Activated effector memory CD4-positive, alpha-beta T cell treated with Interleukin-2 at 50 U/mL for 16 hours (primary cell): ENCODE data around the gene C11orf86.
"Not testable (repeated sequence)": the region's sequence is repeated elsewhere in the genome, so short reads cannot be mapped to it uniquely, and the experiment has no call there.

ENCODE experiments used
- DNase-seq: peaks from one replicate; pipeline ENCODE4 v3.0.0-alpha.2; 2020

C11orf86 gene

DNA sequence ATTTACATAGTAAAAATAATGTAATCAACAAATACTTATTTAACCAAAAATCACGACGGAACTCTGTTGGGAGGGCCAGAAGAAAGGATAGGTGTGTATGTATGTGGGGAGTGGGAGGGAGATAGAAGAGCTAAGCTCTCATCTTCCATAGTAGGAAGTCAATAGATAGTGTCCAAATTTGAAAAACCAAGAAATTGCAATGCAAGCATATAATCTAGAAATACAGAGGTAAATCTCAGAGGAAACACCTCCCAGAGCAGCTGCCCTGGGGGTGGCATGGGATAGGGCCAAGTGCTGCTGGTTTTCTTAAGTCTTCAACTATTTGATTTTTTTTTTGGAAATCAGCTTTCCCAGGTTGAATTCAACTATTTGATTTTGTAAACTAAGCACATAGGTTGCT is 16.9 kb downstream of the C11orf86 start:
- no peak for DNase-seq

DNA sequence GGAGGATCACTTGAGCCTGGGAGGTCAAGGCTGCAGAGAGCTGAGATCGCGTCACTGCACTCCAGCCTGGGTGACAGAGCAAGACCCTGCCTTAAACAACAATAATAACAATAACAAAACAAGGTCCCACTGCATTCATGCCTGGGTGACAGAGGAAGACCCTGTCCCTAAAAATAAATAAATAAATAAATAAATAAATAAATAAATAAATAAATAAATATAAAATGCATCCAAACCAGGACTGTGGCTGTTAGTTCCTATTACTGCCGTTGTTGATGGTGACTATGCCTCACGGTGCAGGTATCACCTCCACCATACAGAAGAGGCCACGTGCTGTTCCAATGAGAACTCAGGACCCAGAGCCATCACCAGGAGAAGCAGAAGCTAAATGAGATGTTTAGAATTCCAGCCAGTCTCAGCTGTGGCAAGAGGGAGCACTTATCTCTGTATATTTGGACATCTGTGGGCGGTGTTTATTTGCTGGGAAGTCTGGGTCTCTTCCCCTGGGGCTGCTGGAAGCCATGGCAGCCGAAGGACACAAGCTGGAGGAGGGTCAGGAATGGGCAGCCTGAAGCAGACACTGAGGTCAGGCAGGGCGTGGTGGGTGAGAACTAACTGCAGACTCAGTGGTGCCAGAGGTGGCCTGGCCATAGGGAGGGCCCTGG is 21.6 kb downstream of the C11orf86 start:
- DNase-seq = no peak

DNA sequence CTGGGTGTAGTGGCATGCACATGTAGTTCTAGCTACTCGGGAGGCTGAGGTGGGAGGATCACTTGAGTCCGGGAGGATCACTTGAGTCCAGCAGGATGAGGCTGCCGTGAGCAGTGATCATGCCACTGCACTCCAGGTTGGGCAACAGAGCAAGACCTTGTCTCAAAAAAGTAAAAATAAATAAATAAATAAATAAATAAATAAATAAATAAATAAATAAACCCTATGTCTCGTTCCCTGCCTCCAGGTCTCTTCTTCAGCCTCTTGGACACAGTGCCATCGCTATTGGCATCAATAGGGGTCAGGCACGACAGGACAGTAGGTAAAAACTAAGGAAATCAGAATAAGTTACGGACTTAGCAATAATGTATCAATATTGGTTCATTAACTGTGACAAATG is 24.5 kb downstream of the C11orf86 start:
- no peak for DNase-seq

DNA sequence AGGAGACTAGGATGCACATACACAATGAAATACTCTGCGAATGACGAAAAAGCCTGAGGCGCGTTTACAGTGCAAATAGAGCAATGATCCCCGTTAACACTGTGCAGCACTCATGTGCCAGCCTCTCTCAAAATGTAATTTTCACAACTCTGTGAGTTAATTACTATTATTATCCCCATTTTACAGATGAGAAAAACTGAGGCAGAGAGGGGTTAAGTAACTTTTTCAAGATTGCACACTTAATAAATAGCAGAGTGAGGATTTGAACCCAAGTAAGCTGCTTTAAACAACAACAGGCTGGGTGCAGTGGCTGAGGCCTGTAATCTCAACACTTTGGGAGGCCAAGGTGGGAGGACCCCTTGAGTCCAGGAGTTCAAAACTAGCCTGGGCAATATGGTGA is 26.2 kb downstream of the C11orf86 start:
- no peak for DNase-seq

DNA sequence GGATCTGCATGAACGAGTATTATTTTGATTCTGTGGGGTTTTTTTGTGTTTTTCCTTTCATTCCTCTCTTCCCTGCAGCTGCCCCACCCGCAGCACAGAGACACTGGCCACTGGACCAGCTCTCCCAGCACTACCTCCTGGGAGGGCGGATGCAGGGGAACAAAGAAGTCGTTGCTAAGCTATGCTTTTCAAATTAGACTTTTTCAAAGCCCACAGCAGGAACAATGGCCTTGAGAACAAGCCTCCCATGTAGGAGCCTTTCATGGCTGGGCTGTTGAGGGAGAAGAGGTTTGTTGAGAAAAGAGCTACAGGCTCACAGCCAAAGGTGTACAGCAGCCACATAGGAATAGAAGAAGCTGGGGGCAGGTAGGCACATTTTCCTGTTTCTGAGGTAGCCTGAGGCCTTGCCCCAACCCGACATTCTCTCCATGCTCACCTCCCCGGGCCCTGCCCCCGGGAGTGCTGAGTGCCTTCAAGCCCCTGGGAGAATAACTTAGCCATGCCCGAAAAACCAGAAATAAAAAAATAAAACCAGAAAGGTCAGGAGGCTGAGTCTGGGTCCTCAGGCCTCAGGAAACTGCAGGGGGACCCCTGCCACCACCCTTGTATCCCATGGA is 27.3 kb downstream of the C11orf86 start:
- no peak for DNase-seq

DNA sequence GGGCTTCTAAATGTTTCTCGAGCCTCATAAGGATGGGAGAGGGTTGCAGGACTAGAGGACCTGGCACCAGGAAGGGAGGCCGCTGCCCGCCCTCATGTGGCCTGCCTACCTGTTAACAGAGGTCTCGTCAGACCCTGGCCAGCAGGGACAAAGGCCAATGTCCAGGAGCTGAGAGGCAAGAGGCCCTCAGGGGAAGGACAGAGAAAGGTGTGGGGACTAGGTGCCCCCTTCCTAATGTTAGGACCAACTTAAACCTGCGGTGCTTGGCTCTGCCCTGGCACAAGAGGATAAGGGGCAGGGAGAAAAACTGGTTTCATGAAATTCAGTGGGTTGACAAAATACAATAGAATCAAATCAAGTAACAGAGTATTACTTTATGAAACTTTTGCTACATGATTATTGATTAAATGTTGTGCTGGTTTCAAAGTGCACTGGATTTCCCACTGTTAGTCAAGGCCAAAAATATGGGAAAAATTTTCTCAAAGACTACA is 27.9 kb downstream of the C11orf86 start:
- no peak for DNase-seq

DNA sequence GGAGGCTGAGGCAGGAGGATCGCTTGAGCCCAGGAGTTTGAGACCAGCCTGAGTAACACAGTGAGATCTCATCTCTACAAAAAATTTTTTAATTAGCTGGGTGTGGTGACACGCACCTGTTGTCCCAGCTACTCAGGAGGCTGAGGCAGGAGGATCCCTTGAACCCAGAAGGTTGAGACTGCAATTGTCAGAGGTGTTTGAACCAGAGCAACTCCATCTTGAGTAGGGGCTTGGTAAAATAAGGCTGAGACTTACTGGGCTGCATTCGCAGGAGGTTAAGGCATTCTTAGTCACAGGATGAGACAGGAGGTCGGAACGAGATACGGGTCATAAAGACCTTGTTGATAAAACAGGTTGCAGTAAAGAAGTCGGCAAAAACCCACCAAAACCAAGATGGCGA is 30.1 kb downstream of the C11orf86 start:
- DNase-seq = not testable (repeated sequence)

DNA sequence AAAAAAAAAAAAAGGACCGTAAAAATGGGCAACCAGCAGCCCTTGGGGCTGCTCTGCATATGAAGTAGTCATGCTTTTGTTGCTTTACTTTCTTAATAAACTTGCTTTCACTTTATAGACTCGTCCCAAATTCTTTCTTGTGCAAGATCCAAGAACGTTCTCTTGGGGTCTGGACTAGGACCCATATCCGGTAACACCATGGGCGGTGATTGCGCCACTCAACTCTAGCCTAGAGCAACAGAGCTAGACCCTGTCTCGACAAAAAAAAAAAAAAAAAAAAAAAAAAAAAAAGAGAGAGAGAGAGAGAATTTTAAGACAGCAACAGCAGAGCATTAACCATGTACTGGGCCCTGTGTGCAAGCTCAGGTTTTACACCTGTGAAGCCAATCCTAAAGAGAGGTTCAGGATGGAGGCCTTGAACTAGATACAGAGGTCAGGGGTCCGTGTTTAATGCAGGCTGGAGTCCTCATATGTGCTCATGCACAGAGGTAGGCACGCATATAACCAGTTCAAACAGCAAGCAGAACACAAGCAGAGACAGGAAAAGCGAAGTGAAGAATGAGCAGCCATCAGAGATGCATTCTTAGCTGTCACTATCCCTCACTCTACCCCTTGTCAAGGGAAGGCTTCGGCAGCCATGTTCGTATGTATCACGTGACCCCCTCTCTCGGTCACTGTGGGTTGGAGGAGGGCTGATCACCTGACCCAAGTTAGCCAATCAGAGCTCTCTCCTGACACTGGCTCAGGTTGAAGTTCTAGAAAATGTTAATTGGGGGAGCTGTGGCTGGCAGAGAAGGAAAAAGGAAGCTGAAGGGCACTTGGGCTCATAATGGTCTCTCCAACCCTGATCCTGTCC is 31.2 kb downstream of the C11orf86 start:
- no peak for DNase-seq

DNA sequence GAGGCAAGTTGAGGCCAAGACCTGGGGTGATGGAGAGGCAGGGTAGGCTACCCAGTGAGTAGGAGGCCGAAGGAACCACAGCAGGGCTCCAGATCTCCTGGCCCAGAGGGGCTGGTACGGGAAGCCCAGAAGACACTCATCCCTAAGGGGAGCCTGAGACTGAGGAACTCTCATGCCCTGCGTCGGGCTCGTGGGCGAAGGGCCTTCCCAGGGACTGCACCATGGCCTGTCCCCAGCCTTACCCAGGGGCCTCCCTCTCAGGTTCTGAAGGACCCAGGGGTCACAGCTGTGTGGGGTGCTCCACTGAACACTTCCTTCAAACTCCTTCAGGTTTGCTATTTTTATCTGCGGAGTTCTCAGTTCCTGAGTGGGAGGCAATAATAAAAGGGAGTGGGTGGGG is 32.0 kb downstream of the C11orf86 start:
- no peak for DNase-seq

DNA sequence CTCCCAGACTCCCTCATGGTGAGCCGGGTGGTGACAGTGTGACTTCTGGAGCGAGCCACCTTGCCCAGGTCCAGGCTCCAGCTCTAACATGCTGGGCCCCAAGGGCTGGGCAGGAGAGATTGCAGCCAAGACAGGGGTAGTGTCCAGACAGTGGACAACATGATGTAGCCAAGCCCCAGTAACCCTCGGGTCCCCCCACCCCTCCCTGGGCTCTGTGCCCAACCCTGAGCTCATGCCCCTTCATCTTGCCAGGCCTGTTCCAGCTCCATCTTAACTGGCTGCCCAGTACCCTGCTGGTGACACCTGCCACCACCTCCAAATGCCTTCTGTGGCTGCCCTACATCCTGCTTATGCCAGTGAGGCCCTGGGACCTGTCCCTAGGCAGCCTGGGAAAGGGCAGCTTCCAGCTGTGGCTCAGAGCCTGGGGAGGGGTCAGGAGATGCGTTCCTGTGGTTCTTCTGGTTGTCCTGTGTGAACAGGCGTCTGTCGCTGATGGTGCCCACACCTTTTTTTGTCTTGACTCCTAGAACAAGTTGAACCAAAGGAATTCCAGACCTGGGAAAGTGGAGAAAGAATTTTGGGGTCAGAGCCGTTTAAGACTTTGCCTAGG is 35.3 kb downstream of the C11orf86 start:
- no peak for DNase-seq

DNA sequence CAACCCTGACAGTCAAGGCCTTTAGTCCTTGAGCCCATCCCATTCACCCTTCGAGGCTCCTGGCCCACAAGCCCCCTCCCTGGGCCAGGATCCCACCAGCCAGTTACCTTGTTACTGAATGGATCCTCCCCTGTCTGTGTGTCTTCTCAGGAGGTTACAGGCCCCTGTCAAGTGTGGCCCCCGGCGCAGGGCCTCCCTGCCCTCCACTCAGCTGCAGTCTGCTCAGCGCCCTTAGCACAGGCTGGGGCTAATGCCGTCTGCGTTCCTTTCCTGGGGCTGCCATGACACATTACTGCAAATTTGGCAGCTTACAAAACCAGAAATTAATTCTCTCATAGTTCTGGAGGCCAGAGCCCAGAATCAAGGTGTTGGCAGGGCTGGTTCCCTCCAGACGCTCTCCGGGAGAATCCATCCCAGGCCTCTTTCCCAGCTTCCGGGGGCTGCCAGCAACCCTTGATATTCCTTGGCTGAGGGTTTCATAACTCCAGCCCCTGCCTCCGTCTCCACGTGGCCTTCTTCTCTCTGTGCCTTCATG is 38.5 kb downstream of the C11orf86 start:
- DNase-seq = no peak

DNA sequence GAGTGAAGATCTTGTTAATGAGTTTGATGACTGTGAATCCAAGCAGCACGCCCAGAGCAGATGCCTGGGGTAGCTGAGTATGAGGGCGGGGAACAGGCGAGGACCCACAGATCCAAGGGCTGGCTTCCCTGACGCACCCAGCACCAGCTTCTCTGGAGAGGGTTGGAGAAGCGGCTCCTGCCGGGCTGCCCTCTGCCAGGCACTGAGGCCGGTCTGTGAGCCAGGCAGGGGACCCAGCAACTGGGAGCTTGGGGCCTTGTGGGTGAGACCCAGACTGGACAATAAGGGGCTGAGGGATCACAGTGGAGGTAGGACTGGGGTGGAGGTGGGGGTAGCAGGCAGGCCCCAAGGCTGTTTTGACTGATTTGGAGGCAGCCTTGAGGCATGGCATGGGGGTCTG is 39.2 kb downstream of the C11orf86 start:
- DNase-seq = no peak

DNA sequence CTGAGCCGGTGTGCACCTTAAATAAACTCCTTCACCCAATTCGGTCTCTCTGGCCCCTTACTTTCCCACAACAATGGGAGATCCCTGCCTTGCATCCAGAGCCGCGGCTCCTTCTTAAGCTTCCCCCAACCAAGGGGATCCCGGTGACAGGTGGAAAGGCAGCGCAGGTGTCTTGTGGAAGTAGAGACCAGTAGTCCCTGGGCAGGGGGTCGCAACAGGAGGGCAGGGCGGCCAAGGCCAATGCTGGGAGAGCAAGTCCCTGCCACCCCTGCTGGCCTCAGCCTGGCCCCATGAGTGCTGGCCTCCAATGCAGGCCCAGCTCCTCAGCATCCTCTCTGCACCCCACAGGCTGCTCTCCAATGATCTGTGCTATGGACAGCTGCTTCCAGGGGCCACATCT is 39.9 kb downstream of the C11orf86 start:
- DNase-seq = no peak

DNA sequence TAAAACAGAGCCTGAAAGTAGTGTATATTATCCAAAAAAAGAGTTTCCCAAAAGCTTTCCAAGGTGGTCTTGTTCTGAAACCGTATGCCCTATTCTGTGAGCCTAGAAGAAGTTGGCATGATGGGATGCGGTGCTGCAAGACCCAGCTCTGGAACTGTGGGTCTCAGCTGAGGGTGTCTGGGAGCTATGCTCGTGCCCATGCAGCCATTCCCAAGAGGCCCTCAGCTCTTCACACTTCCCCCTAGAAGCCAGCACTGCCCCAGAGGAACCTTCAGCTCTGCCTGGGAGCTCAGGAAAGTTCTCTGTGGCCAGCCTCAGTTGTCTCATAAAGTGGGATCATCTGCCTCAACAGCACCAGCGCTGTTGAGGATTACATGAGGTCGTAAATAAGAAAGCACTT is 41.4 kb downstream of the C11orf86 start:
- DNase-seq = no peak

DNA sequence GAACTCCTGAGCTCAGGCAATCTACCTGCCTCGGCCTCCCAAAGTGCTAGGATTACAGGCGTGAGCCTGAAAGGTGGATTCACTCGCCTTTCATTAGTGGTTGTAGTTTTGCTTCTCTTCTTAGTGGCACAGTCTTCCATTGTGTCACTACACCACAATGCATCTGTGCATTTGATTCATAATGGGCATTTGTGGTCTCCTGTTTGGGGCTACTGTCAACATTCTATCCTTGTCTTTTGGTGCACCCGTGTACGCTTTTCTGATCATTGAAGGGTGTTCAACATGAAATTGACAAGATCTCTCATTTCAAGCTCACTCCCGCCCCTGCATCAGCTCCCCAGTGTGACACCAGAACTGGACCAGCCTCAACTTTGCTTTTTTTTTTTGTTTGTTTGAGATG is 45.8 kb downstream of the C11orf86 start:
- DNase-seq = no peak

DNA sequence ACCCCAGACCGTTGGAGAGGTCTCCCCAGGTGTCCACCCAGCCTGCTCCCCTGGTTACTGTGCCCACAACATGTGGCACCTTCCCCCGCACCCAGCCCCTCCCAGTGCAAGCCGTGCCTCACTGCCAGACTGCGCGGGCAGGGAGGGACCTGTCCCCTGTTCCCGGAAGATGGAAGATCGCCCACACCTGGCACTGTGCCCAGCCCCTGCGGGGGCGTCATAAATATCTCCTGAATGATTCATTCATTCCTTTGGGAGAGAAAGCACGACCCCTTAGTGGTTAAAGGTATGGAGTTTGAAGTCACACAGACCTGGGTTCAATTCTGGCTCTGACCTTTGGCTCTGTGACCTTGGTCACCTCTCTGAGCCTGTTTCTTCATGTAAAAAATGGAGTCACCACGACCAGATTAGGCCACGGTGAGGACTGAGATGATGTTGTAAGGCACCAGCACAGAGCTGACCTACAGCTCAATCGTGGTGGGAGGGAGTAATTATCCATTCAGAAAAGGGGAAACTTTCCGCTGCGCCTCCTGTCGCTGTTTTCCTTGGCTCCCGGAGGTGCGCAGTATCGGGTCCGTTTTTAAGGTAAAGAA is 47.3 kb downstream of the C11orf86 start:
- no peak for DNase-seq

DNA sequence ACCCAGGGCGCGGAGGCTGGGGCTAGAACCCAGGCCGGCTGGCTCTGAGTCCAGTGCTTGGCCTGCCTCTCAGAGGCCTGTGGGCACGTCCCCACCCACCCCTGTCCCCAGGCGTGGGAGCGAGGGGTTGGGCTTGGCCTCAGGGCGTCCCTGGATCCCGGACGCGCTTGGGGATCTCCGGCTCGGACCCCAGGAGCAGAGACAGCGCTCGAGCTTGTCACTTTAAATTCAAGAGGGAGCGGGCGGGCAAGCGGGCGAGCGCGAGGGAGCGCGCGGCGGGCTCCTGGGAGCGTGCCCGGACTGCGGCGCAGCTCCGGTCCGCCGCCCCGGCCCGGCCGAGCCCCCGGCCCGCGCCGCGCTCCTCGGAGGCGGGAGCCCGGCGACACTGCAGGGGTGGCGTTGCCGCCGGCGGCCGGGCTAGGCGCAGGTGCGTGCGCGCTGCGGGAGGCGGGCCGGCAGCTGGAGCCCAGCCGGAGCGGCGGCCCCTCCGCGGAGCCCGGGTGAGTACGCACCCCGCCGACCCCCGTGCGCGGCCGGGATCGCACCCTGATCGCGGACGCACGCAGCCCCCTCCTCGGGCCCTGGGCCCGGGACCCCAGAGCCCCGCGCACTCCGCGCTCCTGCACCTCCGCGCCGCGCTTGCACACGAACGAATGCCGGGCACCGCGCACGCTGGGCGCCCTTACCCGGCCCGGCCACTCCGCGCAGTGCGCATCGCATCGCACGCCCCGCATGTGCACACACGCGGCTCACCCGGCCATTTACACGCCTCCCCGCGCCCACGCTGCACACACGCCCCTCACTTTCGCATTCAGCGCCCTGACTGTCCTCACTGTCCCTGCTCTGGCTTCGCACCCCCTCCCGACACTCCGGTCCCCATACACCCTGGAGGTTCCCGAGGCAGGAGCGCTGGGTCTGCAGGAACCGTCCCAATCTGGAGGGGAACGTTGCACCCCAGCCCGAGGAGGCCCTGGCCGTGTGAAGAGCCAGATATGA is 48.2 kb downstream of the C11orf86 start, which contains the start of gene SYT12:
SYT12 (plus strand) TSS at position 174 of the 996 bp plus-strand sequence. CDS start 7,011 bp downstream, outside the sequence.
- no peak for DNase-seq

DNA sequence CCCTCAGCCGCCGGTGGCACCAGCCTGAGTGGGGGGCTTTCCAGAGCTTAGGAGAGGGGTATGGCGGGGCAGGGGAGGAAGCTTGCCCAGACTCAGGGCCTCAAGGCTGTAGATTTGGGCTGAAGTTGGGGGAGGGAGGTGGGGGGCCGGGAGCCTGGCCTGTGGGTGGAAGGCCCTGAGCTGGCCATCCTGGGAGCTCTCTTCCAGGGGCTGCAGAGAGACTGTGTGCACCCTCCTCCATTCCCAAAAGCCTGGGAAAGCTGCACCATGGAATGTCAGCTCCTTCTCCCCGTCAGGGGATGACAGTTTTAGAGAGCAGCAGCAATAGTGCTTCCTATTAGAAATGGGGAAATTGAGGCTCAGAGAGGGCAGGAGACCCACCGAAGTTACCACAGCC is 48.9 kb downstream of the C11orf86 start:
- no peak for DNase-seq

DNA sequence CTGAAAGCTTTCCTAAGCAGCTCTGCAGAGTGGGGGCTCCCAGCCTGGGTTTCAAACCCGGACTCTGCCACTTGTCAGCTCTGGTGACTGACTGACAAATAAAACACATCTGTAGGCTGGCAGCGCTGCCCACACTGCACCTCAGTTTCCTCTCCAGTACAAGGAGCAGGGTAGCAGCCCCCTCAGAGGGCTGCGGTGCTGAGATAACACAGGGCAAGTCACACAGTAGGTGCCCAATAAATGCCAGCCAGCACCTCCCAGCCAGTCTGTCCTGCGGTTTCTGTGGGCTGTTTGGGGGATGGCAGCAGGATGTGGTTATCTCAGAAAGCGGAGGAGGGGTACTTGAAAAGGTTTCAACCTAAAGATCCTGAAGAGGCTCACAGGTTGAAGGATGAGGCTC is 49.3 kb downstream of the C11orf86 start:
- DNase-seq = peak; percentile 45

DNA sequence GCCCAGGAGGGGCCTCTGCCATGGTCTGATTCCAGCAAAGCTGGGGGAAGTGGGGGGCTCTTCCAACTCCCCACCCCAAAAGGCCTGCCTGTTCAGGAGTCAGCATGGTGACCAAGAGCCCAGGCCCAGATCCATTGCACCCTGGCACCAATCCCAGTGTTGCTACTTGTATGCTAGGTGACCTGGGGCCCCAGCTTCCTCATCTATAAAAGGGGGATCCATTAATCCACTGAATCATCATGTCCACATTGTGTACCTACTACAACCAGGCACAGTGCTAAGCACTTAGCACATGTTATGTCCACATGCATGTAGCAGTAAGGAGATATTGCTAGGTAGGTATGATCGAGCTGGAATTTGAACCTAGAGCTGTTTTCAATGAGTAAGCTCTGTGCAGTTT is 49.9 kb downstream of the C11orf86 start:
- DNase-seq = no peak

DNA sequence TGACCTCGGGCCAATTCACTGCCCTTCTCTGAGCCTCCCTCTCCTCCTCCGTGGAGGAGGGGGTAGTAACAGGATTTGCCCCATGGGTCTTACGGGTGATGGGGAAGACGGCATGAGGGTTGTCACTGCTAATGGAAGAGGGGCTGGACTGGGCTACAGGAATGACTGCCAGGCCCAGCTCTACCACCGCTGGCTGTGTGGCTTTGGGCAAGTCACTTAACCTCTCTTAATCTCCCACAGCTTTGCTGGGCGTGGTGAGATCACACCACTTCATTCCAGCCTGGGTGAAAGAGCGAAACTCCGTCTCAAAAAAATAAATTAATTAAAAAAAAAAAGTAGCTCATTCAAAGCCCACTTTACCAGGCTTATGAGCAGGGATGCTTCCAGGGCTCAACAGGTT is 50.6 kb downstream of the C11orf86 start:
- no peak for DNase-seq
